ENCODE measurements around the gene MYL2.

GRCh38 chr12:110896559-110896958, 23.8 kb downstream of the MYL2 start:
- no peak for TF ChIP-seq SP1 (IDR thresholded peaks at IDR 0.05)
- TF ChIP-seq FOXK2 (IDR thresholded peaks at IDR 0.05) = no peak
- TF ChIP-seq BHLHE40 (IDR thresholded peaks at IDR 0.05; ENCODE audit: borderline replicate concordance) = no peak
- no peak for TF ChIP-seq TARDBP (IDR thresholded peaks at IDR 0.05)

Measured in HEK293T (cell line).